Measurements from ENCODE around the gene MIPEP. TPM values are rescaled to one million over a fixed set of nuclear protein-coding genes. Genes with fewer than 3 reads are reported as not detected.
A peak's percentile ranks its signal among the peaks of the same experiment; 100 is the strongest.

Gene MIPEP
- total and polyA plus RNA-seq, 10 of the 15 experiments (the other 5 are each of a cell fraction or from before 2014, with no cell fraction given): 15.6 to 56.2 (median 29.8) TPM

DNA sequence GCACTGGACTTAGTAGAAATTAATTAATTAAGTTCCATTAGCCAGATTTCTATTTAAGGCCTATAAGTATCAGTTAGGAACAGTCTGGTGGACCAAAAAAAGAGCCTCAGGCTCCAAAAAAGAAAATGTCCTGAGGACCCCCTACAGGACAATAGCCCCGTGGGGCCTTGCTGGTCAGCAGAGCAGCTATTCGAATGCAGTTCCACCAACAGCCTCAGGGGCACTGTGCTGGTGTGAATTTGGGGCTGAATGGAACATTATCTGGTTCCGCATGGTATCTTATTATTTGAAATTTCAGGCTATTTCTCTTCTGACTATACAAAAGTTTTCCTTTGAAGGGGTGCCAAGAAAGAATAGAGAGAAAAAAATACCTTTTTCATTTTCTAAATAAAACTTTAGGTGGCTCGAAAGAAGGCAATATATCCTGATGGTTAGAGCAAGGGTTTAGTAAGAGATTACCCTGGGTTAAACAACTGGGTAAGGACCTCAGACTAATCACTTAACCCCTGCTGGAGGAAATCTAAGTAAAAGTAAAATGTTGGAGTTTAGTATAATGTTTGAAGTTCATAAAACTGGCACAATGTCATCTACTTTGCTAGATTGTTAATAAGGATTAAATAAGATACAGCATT is 147.2 kb downstream of the MIPEP start:
- CTCF ChIA-PET: interaction anchor here (0.6 to 2.5 kb wide), 10 partner anchors 8 to 129 kb away, joined by 3 to 15 read pairs (median 3); no protein-coding TSS in a partner anchor
- no TSS peak for BruUV-seq (replicated peaks)
- FAIRE-seq (no peak), DNase-seq (ENCODE audit: low read depth, low spot score) (no peak), ATAC-seq (peak; percentile 78)
- Histone ChIP-seq H3K4me2 (ENCODE audit: control insufficient read depth, insufficient read depth) (no peak overlapping the region), H3K27me3 (replicated peaks in 1 of 2; ENCODE audit: control insufficient read depth in 2 of 2, insufficient read depth in 2 of 2, low read length in 1 of 2) (no peaks in the 10 kb centered on the region), H3K4me3 (no peak overlapping the region), H3K9ac (ENCODE audit: control insufficient read depth, insufficient read depth, low read length) (no peak overlapping the region), H3K79me2 (ENCODE audit: control insufficient read depth, insufficient read depth, low read length) (no peaks in the 10 kb centered on the region), H3K36me3 (ENCODE audit: control insufficient read depth in 2 of 2, insufficient read depth in 2 of 2, low read length in 1 of 2) (no peaks in the 10 kb centered on the region), H3K4me1 (ENCODE audit: control insufficient read depth, insufficient read depth, low read length) (no peaks in the 10 kb centered on the region), H2AFZ (ENCODE audit: control insufficient read depth, low read depth, low read length) (no peak overlapping the region), H3K9me3 (replicated peaks; ENCODE audit: control insufficient read depth, insufficient read depth, low read length) (no peaks in the 10 kb centered on the region), H3K27ac (ENCODE audit: control insufficient read depth, insufficient read depth) (no peak overlapping the region), H4K20me1 (ENCODE audit: control insufficient read depth, insufficient read depth) (no peaks in the 10 kb centered on the region)
- 54% methylated on average over 4 of the region's 4 CpGs for WGBS (ENCODE audit: insufficient coverage, insufficient replicate concordance, low lambda C conversion rate, missing lambda C conversion rate)
- POLR2A ChIA-PET: no interaction called here
- SMC1A ChIA-PET (ENCODE audit: uncharacterized antibody, unreplicated experiment): interaction anchor here (0.7 to 1.5 kb wide), 7 partner anchors 9 to 148 kb away, joined by 3 to 5 read pairs (median 3); partner anchors contain the start of gene MIPEP
- intact Hi-C loops (cut with micrococcal nuclease; ENCODE audit: unreplicated experiment): no loop called here
- RAD21 ChIA-PET (ENCODE audit: unreplicated experiment): no interaction called here
- in situ Hi-C loops (cut with MboI): no loop called here
- TF ChIP-seq HDAC6 (IDR thresholded peaks at IDR 0.05; ENCODE audit: unreplicated experiment) (no peak), CTCF (IDR thresholded peaks at IDR 0.05 in 2 of 3, conservative IDR thresholded peaks at IDR 0.05 in 1 of 3; ENCODE audit: control insufficient read depth in 2 of 3, extremely low read depth in 1 of 3, insufficient read depth in 1 of 3, low read depth in 3 of 3, low read length in 3 of 3) (peak; percentile 17 to 58 (median 57))

DNA sequence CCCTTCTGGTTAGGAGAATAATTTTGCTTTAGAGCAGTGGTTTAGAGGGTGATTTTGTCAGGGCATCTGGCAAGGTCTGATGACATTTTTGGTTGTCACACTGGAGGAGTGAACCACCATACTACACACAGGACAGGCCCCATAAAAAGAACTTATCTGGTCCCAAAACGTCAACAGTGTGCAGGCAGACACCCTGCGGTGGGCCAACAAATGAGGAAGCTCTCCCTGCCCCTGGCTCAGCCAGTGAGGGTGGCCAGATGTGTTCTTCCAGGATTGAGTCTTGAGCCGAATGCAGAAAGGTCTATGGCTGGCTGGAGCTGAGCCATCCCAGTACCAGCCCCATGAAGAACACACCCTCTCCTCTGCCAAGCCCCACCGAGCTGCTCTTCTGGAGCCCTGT is 149.2 kb downstream of the MIPEP start:
- no peaks in the 10 kb centered on the region for H3K4me1 ChIP-seq (ENCODE audit: control insufficient read depth, insufficient read depth, low read length)
- SMC1A ChIA-PET (ENCODE audit: uncharacterized antibody, unreplicated experiment): interaction anchor here (0.6 to 1.5 kb wide), 3 partner anchors 26 to 128 kb away, joined by 3 to 5 read pairs (median 3); no protein-coding TSS in a partner anchor
- intact Hi-C loops (cut with micrococcal nuclease; ENCODE audit: unreplicated experiment) (no loop called here), in situ Hi-C loops (cut with MboI) (no loop called here)
- H4K20me1 ChIP-seq (ENCODE audit: control insufficient read depth, insufficient read depth): no peaks in the 10 kb centered on the region
- no peak overlapping the region for H3K9ac ChIP-seq (ENCODE audit: control insufficient read depth, insufficient read depth, low read length)
- H3K4me3 ChIP-seq: no peak overlapping the region
- 78% methylated on average over 4 of the region's 4 CpGs for WGBS (ENCODE audit: insufficient coverage, insufficient replicate concordance, low lambda C conversion rate, missing lambda C conversion rate)
- CTCF ChIA-PET: interaction anchor here (0.9 to 1.0 kb wide), 2 partner anchors 15 to 22 kb away, joined by 3 to 4 read pairs; no protein-coding TSS in a partner anchor
- DNase-seq (ENCODE audit: low read depth, low spot score) (no peak), ATAC-seq (no peak), FAIRE-seq (no peak)
- no peak overlapping the region for H2AFZ ChIP-seq (ENCODE audit: control insufficient read depth, low read depth, low read length)
- H3K9me3 ChIP-seq (replicated peaks; ENCODE audit: control insufficient read depth, insufficient read depth, low read length): no peaks in the 10 kb centered on the region
- H3K79me2 ChIP-seq (ENCODE audit: control insufficient read depth, insufficient read depth, low read length): no peaks in the 10 kb centered on the region
- RAD21 ChIA-PET (ENCODE audit: unreplicated experiment): no interaction called here
- POLR2A ChIA-PET: no interaction called here
- no peaks in the 10 kb centered on the region for H3K36me3 ChIP-seq (ENCODE audit: control insufficient read depth in 2 of 2, insufficient read depth in 2 of 2, low read length in 1 of 2)
- no peak overlapping the region for H3K27ac ChIP-seq (ENCODE audit: control insufficient read depth, insufficient read depth)
- H3K27me3 ChIP-seq (replicated peaks in 1 of 2; ENCODE audit: control insufficient read depth in 2 of 2, insufficient read depth in 2 of 2, low read length in 1 of 2): no peaks in the 10 kb centered on the region
- H3K4me2 ChIP-seq (ENCODE audit: control insufficient read depth, insufficient read depth): no peak overlapping the region
- BruUV-seq (replicated peaks): no TSS peak
- TF ChIP-seq ASH2L (IDR thresholded peaks at IDR 0.05; ENCODE audit: borderline replicate concordance, low read depth): no peak
- no peak for TF ChIP-seq KLF5 (IDR thresholded peaks at IDR 0.05; ENCODE audit: partially characterized antibody)
- no peak for TF ChIP-seq TCF3 (IDR thresholded peaks at IDR 0.05; ENCODE audit: borderline replicate concordance, insufficient read depth, low read depth, low read length)
- no peak for TF ChIP-seq MEF2A (IDR thresholded peaks at IDR 0.05; ENCODE audit: insufficient read depth, low read depth, low read length)
- TF ChIP-seq ETV6 (conservative IDR thresholded peaks at IDR 0.05 in 1 of 2, IDR thresholded peaks at IDR 0.05 in 1 of 2; ENCODE audit: borderline replicate concordance in 1 of 2, low read depth in 1 of 2): no peak
- TF ChIP-seq SUPT20H (IDR thresholded peaks at IDR 0.05; ENCODE audit: borderline replicate concordance, control insufficient read depth, low read depth, low read length): no peak
- TF ChIP-seq STAT3 (IDR thresholded peaks at IDR 0.05; ENCODE audit: low read depth, low read length): no peak
- no peak for TF ChIP-seq EED (IDR thresholded peaks at IDR 0.05; ENCODE audit: low read depth)
- TF ChIP-seq PAX8 (IDR thresholded peaks at IDR 0.05): no peak
- TF ChIP-seq HDAC2 (IDR thresholded peaks at IDR 0.05): no peak
- TF ChIP-seq, protein P1, sequence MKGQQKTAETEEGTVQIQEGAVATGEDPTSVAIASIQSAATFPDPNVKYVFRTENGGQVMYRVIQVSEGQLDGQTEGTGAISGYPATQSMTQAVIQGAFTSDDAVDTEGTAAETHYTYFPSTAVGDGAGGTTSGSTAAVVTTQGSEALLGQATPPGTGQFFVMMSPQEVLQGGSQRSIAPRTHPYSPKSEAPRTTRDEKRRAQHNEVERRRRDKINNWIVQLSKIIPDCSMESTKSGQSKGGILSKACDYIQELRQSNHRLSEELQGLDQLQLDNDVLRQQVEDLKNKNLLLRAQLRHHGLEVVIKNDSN (IDR thresholded peaks at IDR 0.05; ENCODE audit: borderline replicate concordance, extremely low read length, insufficient read depth, low read depth, low read length): no peak
- TF ChIP-seq SMAD1 (IDR thresholded peaks at IDR 0.05; ENCODE audit: low read depth, partially characterized antibody): no peak

Data from GM12878 (cell line).